GM12878 (cell line): Measurements from ENCODE around the gene VSX1. TPM values are rescaled to one million over a fixed set of nuclear protein-coding genes. Genes with fewer than 3 reads are reported as not detected.

Experiments
- ATAC-seq: fragments of 200-7000 bp; cut with Tn5 transposase; 3 replicates; pipeline ENCODE4 v1.9.1; 2020; ENCODE audit warnings: mild to moderate bottlenecking, moderate library complexity
- BruUV-seq: library from RNA; stranded (reverse); fragments of 400-500 nt; replicated peaks from 2 replicates; lab custom pipeline; 2021; lab: Mats Ljungman, UMichigan
- CTCF ChIA-PET: fragments of 300-600 bp; sonication (Branson Sonifier 250); formaldehyde crosslinking; extraction: SDS; loops from one replicate; lab custom pipeline; 2021; ENCODE audit warnings: inconsistent platforms; lab: Yijun Ruan, JAX
- POLR2A ChIA-PET: fragments of 350-600 bp; formaldehyde crosslinking; extraction: SDS; loops from one replicate; lab custom pipeline; 2021; ENCODE audit warnings: inconsistent platforms; lab: Charles Lee
- RAD21 ChIA-PET: fragments of 300-600 bp; sonication (Branson Sonifier 250); formaldehyde crosslinking; loops from one replicate; lab custom pipeline; 2023; ENCODE audit warnings: antibody characterized with exemption; ENCODE audit not compliant: unreplicated experiment; lab: Charles Lee
- SMC1A ChIA-PET: fragments of 300-600 bp; sonication (Branson Sonifier 250); formaldehyde crosslinking; loops from one replicate; lab custom pipeline; 2023; ENCODE audit not compliant: unreplicated experiment, uncharacterized antibody; lab: Charles Lee
- DNase-seq: peaks from one replicate; pipeline ENCODE4 v3.0.0-alpha.2; 2011; ENCODE audit warnings: low read depth, low spot score
- FAIRE-seq: peaks from 3 replicates; lab custom pipeline; 2011; peaks lifted over from hg19 to GRCh38; lab: Jason Lieb, UNC
- H2AFZ ChIP-seq: 2 replicates; pipeline ENCODE4 v1.6.0; 2011; ENCODE audit warnings: low read depth, low read length, control low read depth; ENCODE audit not compliant: control insufficient read depth
- H3K27ac ChIP-seq: 2 replicates; pipeline ENCODE4 v1.5.1; 2011; ENCODE audit warnings: control low read depth; ENCODE audit not compliant: control insufficient read depth, insufficient read depth
- H3K27me3 ChIP-seq, 2 experiments: replicated peaks in 1 of 2; 2 replicates each; pipeline versions ENCODE4 v1.6.0 to v1.6.1; 2011; ENCODE audit warnings: low read length in 1 of 2; ENCODE audit not compliant: control insufficient read depth in 2 of 2, insufficient read depth in 2 of 2
- H3K36me3 ChIP-seq, 2 experiments: 2 replicates each; pipeline ENCODE4 v1.5.1; 2011; ENCODE audit warnings: low read length in 1 of 2; ENCODE audit not compliant: control insufficient read depth in 2 of 2, insufficient read depth in 2 of 2
- H3K4me1 ChIP-seq: 2 replicates; pipeline ENCODE4 v1.6.1; 2011; ENCODE audit warnings: mild to moderate bottlenecking, low read length, moderate library complexity, mixed read lengths; ENCODE audit not compliant: control insufficient read depth, insufficient read depth
- H3K4me2 ChIP-seq: 2 replicates; pipeline ENCODE4 v1.6.0; 2011; ENCODE audit warnings: control low read depth; ENCODE audit not compliant: control insufficient read depth, insufficient read depth
- H3K4me3 ChIP-seq: fragments of 200-600 bp; sonication (generic); 2 replicates; pipeline ENCODE4 v1.5.1; 2016
- H3K79me2 ChIP-seq: 2 replicates; pipeline ENCODE4 v1.6.0; 2011; ENCODE audit warnings: low read length; ENCODE audit not compliant: control insufficient read depth, insufficient read depth
- H3K9ac ChIP-seq: 2 replicates; pipeline ENCODE4 v1.8.0; 2011; ENCODE audit warnings: low read length, control low read depth, mixed read lengths; ENCODE audit not compliant: control insufficient read depth, insufficient read depth
- H3K9me3 ChIP-seq: replicated peaks from 3 replicates; pipeline ENCODE4 v1.5.1; 2011; ENCODE audit warnings: mild to moderate bottlenecking, low read length; ENCODE audit not compliant: control insufficient read depth, insufficient read depth
- H4K20me1 ChIP-seq: 2 replicates; pipeline ENCODE4 v1.6.0; 2011; ENCODE audit not compliant: control insufficient read depth, insufficient read depth
- CHD4 ChIP-seq: fragments of 200-600 bp; sonication (generic); IDR thresholded peaks from 2 replicates; pipeline ENCODE4 v1.6.1; 2016; ENCODE audit warnings: mild to moderate bottlenecking
- TCF12 ChIP-seq: IDR thresholded peaks from 2 replicates; pipeline ENCODE4 v1.6.1; 2011; ENCODE audit warnings: low read depth, mild to moderate bottlenecking, low read length
- WGBS: methylation state at CpG from one replicate; pipeline ENCODE4 v1.1.6; 2016; ENCODE audit warnings: low lambda C conversion rate; ENCODE audit not compliant: insufficient replicate concordance, insufficient coverage; ENCODE audit errors: missing lambda C conversion rate; 5-methylcytosine and 5-hydroxymethylcytosine counted together
- in situ Hi-C: fragments of 300-500 bp; cut with MboI; formaldehyde crosslinking; loops from 9 replicates; pipeline ENCODE4 v1.14.3; 2018; ENCODE audit warnings: mixed read lengths
- intact Hi-C: fragments of 100-400 bp; cut with micrococcal nuclease; formaldehyde crosslinking; loops from one replicate; pipeline ENCODE4 v1.14.2; 2022; ENCODE audit not compliant: unreplicated experiment
- polyA plus RNA-seq, 11 experiments: library from polyadenylated mRNA; depleted of rRNA in 4 of 11; unstranded in 6 of 11; stranded (reverse) in 5 of 11; fragments of >200 nt; fragmentation: Nextera tagmentation in 4 of 11; fragmentation: Illumina TruSeq in 1 of 11; extraction: Ambion mirVana in 4 of 11; extraction: Trizol in 1 of 11; gene quantifications; 1 replicate in 1 of 11; 2 replicates in 10 of 11; pipeline versions ENCODE4 v1.2.1 to v1.2.3, GENCODE V29; 2011 to 2016; ENCODE audit warnings: inconsistent platforms in 2 of 11, missing spikeins in 2 of 11, low read depth in 1 of 11
- total RNA-seq, 4 experiments: library from RNA; depleted of rRNA in 3 of 4; stranded (reverse); fragments of >200 nt in 3 of 4; fragmentation: Illumina TruSeq in 1 of 4; extraction: Trizol in 1 of 4; gene quantifications; 2 replicates each; pipeline versions ENCODE4 v1.2.1 to v1.2.3, GENCODE V29; 2013 to 2021
- TF ChIP-seq, protein P1 (sequence below): fragments of 450-650 bp; formaldehyde crosslinking; IDR thresholded peaks from 2 replicates; pipeline ENCODE4 v1.5.0; 2022; ENCODE audit warnings: mild to moderate bottlenecking, missing genetic modification characterization
- TF ChIP-seq, protein P2 (sequence below): IDR thresholded peaks from 2 replicates; pipeline ENCODE4 v1.6.1; 2012; ENCODE audit warnings: low read length, inconsistent platforms

Gene VSX1
- total and polyA plus RNA-seq, 10 of the 15 experiments (the other 5 are each of a cell fraction or from before 2014, with no cell fraction given): 0.05 TPM; not detected in 9

DNA sequence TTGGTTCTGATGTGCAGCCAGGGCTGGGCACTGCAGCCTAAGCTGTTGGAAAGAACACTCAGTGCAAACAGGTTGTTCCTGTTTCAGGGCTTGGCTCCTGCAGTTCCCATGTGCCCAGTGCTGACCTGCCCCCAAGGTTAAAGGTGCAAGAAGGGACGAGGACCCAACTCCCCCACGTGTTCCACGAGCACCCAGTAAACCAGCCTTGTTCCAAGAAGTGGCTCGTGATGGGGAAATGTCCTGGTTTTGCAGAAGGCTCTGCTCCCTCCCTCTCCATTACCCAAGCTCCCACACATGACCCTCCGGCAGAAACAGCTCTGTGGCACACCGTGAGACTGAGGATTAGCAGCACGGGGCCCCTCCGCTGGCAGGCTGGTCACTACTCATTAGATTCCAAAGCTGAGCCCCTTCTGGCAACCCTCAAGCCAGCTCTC lies 33.4 kb downstream of the VSX1 start:
- POLR2A ChIA-PET: no interaction called here
- intact Hi-C loops: no loop called here
- Histone ChIP-seq H3K27ac (no peak overlapping the region), H3K4me3 (no peak overlapping the region), H3K79me2 (peaks cover 6% of the 10 kb centered on the region), H3K9ac (no peak overlapping the region), H3K9me3 (no peaks in the 10 kb centered on the region), H3K4me1 (peaks cover 26% of the 10 kb centered on the region), H2AFZ (no peak overlapping the region), H3K36me3 (peaks cover 4 to 11% of the 10 kb centered on the region in 2 experiments; a peak in 3 of 4 replicates), H4K20me1 (peaks cover 5% of the 10 kb centered on the region; the same call in 1 of the 2 replicates), H3K27me3 (no peaks in the 10 kb centered on the region), H3K4me2 (no peak overlapping the region)
- no TSS peak for BruUV-seq
- no peak for ATAC-seq
- WGBS: 87% methylated on average over 8 of the region's 8 CpGs
- no peak for DNase-seq
- FAIRE-seq: no peak
- TF ChIP-seq, protein P1, sequence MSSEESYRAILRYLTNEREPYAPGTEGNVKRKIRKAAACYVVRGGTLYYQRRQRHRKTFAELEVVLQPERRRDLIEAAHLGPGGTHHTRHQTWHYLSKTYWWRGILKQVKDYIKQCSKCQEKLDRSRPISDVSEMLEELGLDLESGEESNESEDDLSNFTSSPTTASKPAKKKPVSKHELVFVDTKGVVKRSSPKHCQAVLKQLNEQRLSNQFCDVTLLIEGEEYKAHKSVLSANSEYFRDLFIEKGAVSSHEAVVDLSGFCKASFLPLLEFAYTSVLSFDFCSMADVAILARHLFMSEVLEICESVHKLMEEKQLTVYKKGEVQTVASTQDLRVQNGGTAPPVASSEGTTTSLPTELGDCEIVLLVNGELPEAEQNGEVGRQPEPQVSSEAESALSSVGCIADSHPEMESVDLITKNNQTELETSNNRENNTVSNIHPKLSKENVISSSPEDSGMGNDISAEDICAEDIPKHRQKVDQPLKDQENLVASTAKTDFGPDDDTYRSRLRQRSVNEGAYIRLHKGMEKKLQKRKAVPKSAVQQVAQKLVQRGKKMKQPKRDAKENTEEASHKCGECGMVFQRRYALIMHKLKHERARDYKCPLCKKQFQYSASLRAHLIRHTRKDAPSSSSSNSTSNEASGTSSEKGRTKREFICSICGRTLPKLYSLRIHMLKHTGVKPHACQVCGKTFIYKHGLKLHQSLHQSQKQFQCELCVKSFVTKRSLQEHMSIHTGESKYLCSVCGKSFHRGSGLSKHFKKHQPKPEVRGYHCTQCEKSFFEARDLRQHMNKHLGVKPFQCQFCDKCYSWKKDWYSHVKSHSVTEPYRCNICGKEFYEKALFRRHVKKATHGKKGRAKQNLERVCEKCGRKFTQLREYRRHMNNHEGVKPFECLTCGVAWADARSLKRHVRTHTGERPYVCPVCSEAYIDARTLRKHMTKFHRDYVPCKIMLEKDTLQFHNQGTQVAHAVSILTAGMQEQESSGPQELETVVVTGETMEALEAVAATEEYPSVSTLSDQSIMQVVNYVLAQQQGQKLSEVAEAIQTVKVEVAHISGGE (CRISPR knock-in tag): no peak
- no peak for TF ChIP-seq CHD4
- TF ChIP-seq, protein P2, sequence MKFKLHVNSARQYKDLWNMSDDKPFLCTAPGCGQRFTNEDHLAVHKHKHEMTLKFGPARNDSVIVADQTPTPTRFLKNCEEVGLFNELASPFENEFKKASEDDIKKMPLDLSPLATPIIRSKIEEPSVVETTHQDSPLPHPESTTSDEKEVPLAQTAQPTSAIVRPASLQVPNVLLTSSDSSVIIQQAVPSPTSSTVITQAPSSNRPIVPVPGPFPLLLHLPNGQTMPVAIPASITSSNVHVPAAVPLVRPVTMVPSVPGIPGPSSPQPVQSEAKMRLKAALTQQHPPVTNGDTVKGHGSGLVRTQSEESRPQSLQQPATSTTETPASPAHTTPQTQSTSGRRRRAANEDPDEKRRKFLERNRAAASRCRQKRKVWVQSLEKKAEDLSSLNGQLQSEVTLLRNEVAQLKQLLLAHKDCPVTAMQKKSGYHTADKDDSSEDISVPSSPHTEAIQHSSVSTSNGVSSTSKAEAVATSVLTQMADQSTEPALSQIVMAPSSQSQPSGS: no peak
- no peak for TF ChIP-seq TCF12
- SMC1A ChIA-PET: no interaction called here
- in situ Hi-C loops: no loop called here
- CTCF ChIA-PET: no interaction called here
- RAD21 ChIA-PET: no interaction called here
